Fibroblast of skin of left biceps (primary cell): Measurements from ENCODE around the gene MORN1.
"Not testable (repeated sequence)": the region's sequence is repeated elsewhere in the genome, so short reads cannot be mapped to it uniquely, and the experiment has no call there.

Experiments
- DNase-seq, 2 experiments: peaks; one replicate each; pipeline ENCODE4 v3.0.0-alpha.2; 2013; ENCODE audit warnings: low read depth in 2 of 2

The MORN1 gene

GRCh38 chr1:2307064-2307605 lies 84.2 kb downstream of the MORN1 start:
- DNase-seq = no peak

- no peak for DNase-seq
Measured at GRCh38 chr1:2306151-2306978, 85.0 kb downstream of the MORN1 start.

- DNase-seq = no peak
Measured at GRCh38 chr1:2304921-2305681, 86.3 kb downstream of the MORN1 start.

- DNase-seq = no peak
Measured at GRCh38 chr1:2304282-2304681, 87.1 kb downstream of the MORN1 start.

GRCh38 chr1:2303781-2304180 lies 87.6 kb downstream of the MORN1 start:
- no peak for DNase-seq

GRCh38 chr1:2303016-2303775 lies 88.2 kb downstream of the MORN1 start:
- no peak for DNase-seq

GRCh38 chr1:2302292-2302925 lies 88.9 kb downstream of the MORN1 start:
- no peak for DNase-seq

GRCh38 chr1:2301607-2302291 lies 89.6 kb downstream of the MORN1 start:
- no peak for DNase-seq

GRCh38 chr1:2300851-2301606 lies 90.3 kb downstream of the MORN1 start:
- DNase-seq = no peak

GRCh38 chr1:2300004-2300771 lies 91.2 kb downstream of the MORN1 start:
- DNase-seq = no peak

- DNase-seq = no peak
Measured at GRCh38 chr1:2299131-2299627, 92.2 kb downstream of the MORN1 start.

- no peak for DNase-seq
Measured at GRCh38 chr1:2298685-2299084, 92.7 kb downstream of the MORN1 start.

GRCh38 chr1:2297246-2298011 lies 93.9 kb downstream of the MORN1 start:
- no peak for DNase-seq

GRCh38 chr1:2296614-2297013 lies 94.7 kb downstream of the MORN1 start:
- DNase-seq = no peak

GRCh38 chr1:2296211-2296610 lies 95.1 kb downstream of the MORN1 start:
- DNase-seq = not testable (repeated sequence)

- DNase-seq = no peak
Measured at GRCh38 chr1:2295526-2295925, 95.8 kb downstream of the MORN1 start.

GRCh38 chr1:2294725-2295078 lies 96.7 kb downstream of the MORN1 start:
- no peak for DNase-seq

GRCh38 chr1:2294033-2294724 lies 97.2 kb downstream of the MORN1 start:
- no peak for DNase-seq
